ENCODE results near the gene CACNA2D2. TPM values are rescaled to one million over a fixed set of nuclear protein-coding genes. Genes with fewer than 3 reads are reported as not detected.
A peak's percentile ranks its signal among the peaks of the same experiment; 100 is the strongest.

Gene CACNA2D2
- total RNA-seq, 1 experiment from 2014 or later = 27.7 TPM

DNA sequence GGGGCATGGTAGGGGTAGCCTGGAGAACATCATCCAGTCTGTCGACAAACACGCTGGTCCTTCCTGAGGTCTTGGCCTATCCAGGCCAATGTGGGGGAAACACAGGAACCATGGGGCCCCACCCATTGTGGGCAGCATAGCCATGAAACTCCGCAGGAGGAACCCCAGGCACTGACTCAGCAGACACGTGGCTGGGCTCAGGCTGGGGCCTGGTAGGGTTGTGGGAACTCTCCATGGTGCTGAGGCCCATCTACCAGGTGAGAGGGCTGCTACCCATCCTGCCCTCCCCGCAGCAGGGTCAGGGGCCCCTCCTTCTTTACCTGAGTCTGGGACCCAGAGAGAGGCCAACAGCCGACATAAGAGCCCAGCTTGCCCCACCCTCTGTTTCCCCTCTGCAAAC lies 22.6 kb upstream of the CACNA2D2 start:
- Histone ChIP-seq H3K9ac (ENCODE audit: extremely low read depth, insufficient read length, low read length) (no peak overlapping the region), H3K18ac (ENCODE audit: insufficient read length, low read depth, low read length) (no peak overlapping the region), H3K27ac (ENCODE audit: insufficient read length, low read depth, low read length) (no peak overlapping the region), H3K4ac (ENCODE audit: low read depth, low read length) (no peak overlapping the region), H3K23me2 (ENCODE audit: insufficient read length, low read depth, low read length, poor library complexity, severe bottlenecking) (no peaks in the 10 kb centered on the region), H2AK5ac (ENCODE audit: insufficient read length, low read length) (no peak overlapping the region), H3K9me3 (ENCODE audit: control insufficient read depth, low read depth, low read length) (no peaks in the 10 kb centered on the region), H4K8ac (replicated peaks; ENCODE audit: insufficient read length, low read depth, low read length) (no peak overlapping the region), H3K27me3 (ENCODE audit: insufficient read depth, low read length) (peaks cover under 1% of the 10 kb centered on the region; the same call in 1 of the 2 replicates), H3K4me1 (ENCODE audit: insufficient read depth, low read length) (peaks cover 6% of the 10 kb centered on the region; the same call in 1 of the 2 replicates), H3K23ac (ENCODE audit: insufficient read length, low read depth, low read length) (no peak overlapping the region), H4K20me1 (ENCODE audit: control insufficient read depth, insufficient read depth, insufficient read length) (peaks cover 2% of the 10 kb centered on the region), H2BK120ac (ENCODE audit: low read depth, low read length, poor library complexity, severe bottlenecking) (no peak overlapping the region), H3K79me2 (ENCODE audit: insufficient read depth, low read length) (no peaks in the 10 kb centered on the region), H3K56ac (ENCODE audit: insufficient read length, low read depth, low read length) (no peak overlapping the region), H2BK5ac (ENCODE audit: insufficient read length, low read length) (no peak overlapping the region), H2BK20ac (ENCODE audit: low read depth, low read length, poor library complexity, severe bottlenecking) (no peak overlapping the region), H2BK15ac (ENCODE audit: low read depth, low read length) (no peak overlapping the region), H4K91ac (ENCODE audit: insufficient read length, low read depth, low read length) (no peak overlapping the region), H4K5ac (ENCODE audit: insufficient read length, low read depth, low read length) (no peak overlapping the region), H3T11ph (ENCODE audit: low read length) (no peak overlapping the region), H2BK12ac (ENCODE audit: insufficient read length, low read depth, low read length) (no peak overlapping the region), H2AFZ (ENCODE audit: low read length) (no peak overlapping the region), H3K4me2 (ENCODE audit: insufficient read depth, insufficient read length, low read length) (no peak overlapping the region), H3K79me1 (ENCODE audit: insufficient read depth, low read depth, low read length, poor library complexity, severe bottlenecking) (no peaks in the 10 kb centered on the region), H3K14ac (ENCODE audit: insufficient read depth, low read length) (no peak overlapping the region)
- no CpG with 5 or more reads among the region's 6 CpGs for WGBS (ENCODE audit: extremely low coverage, insufficient read length, low lambda C conversion rate)
- no peak for TF ChIP-seq CTCF (conservative IDR thresholded peaks at IDR 0.05)
- Mint-ChIP-seq H3K4me1 (peaks cover 58 to 61% of the 10 kb centered on the region in 2 experiments), H3K9me3 (no peaks in the 10 kb centered on the region; a peak in 1 of 5 replicates), H3K27me3 (ENCODE audit: low read depth) (peaks cover 6% of the 10 kb centered on the region), H3K36me3 (ENCODE audit: insufficient read depth in 1 of 3, low read depth in 3 of 3) (no peaks in the 10 kb centered on the region), H3K4me3 (no peak overlapping the region; a peak in 1 of 5 replicates), H3K27ac (no peak overlapping the region)
- DNase-seq = peak; percentile 86
